Mesenchymal stem cell (in vitro differentiated cells and primary cell): ENCODE results near the gene OTC.

Experiments used
- DNase-seq: peaks from one replicate; pipeline ENCODE4 v3.0.0-alpha.2; 2013
- H2AFZ ChIP-seq: one replicate; pipeline ENCODE4 v1.6.1; 2013; ENCODE audit warnings: low read depth, mild to moderate bottlenecking, control low read depth, inconsistent platforms, low read length, moderate library complexity
- H2AK5ac ChIP-seq: 2 replicates; pipeline ENCODE4 v1.6.1; 2013; ENCODE audit warnings: low read length, moderate library complexity, mild to moderate bottlenecking, inconsistent platforms; ENCODE audit not compliant: severe bottlenecking
- H2BK120ac ChIP-seq: one replicate; pipeline ENCODE4 v1.6.1; 2013; ENCODE audit warnings: low read depth, mild to moderate bottlenecking, inconsistent platforms, low read length, moderate library complexity
- H2BK12ac ChIP-seq, 2 experiments: one replicate each; pipeline ENCODE4 v1.6.1; 2013; ENCODE audit warnings: inconsistent platforms in 2 of 2, low read length in 2 of 2, mild to moderate bottlenecking in 2 of 2, moderate library complexity in 2 of 2, control low read depth in 1 of 2
- H2BK15ac ChIP-seq: one replicate; pipeline ENCODE4 v1.6.1; 2013; ENCODE audit warnings: mild to moderate bottlenecking, low read depth, inconsistent platforms; ENCODE audit not compliant: poor library complexity, severe bottlenecking
- H2BK5ac ChIP-seq: 2 replicates; pipeline ENCODE4 v1.6.1; 2013; ENCODE audit warnings: low read depth, mild to moderate bottlenecking, low read length, control low read depth, inconsistent platforms; ENCODE audit not compliant: poor library complexity, severe bottlenecking
- H3K14ac ChIP-seq, 2 experiments: one replicate each; pipeline ENCODE4 v1.6.1; 2013; ENCODE audit warnings: inconsistent platforms in 2 of 2, low read length in 2 of 2, control low read depth in 1 of 2, mild to moderate bottlenecking in 1 of 2, moderate library complexity in 1 of 2
- H3K18ac ChIP-seq, 2 experiments: one replicate each; pipeline ENCODE4 v1.6.1; 2013; ENCODE audit warnings: inconsistent platforms in 2 of 2, low read length in 2 of 2, control low read depth in 1 of 2, low read depth in 1 of 2, mild to moderate bottlenecking in 1 of 2
- H3K23ac ChIP-seq, 2 experiments: one replicate each; pipeline ENCODE4 v1.6.1; 2013; ENCODE audit warnings: inconsistent platforms in 2 of 2, low read length in 2 of 2, mild to moderate bottlenecking in 2 of 2, moderate library complexity in 2 of 2, control low read depth in 1 of 2
- H3K27ac ChIP-seq: 2 replicates; pipeline ENCODE4 v1.5.1; 2013; ENCODE audit warnings: mild to moderate bottlenecking, moderate library complexity, low read length, control low read depth, inconsistent platforms; ENCODE audit not compliant: poor library complexity, severe bottlenecking
- H3K27me3 ChIP-seq, 2 experiments: 2 replicates each; pipeline versions ENCODE4 v1.6.1 to v1.7.0; 2013; ENCODE audit warnings: low read length in 2 of 2, mild to moderate bottlenecking in 2 of 2, moderate library complexity in 2 of 2, control low read depth in 1 of 2, inconsistent platforms in 1 of 2; ENCODE audit not compliant: control insufficient read depth in 1 of 2, insufficient read depth in 1 of 2
- H3K36me3 ChIP-seq, 2 experiments: 2 replicates each; pipeline versions ENCODE4 v1.6.1 to v1.7.0; 2013; ENCODE audit warnings: low read length in 2 of 2, control low read depth in 1 of 2, inconsistent platforms in 1 of 2, low read depth in 1 of 2, mild to moderate bottlenecking in 1 of 2; ENCODE audit not compliant: insufficient read depth in 2 of 2, control insufficient read depth in 1 of 2
- H3K4ac ChIP-seq, 2 experiments: one replicate each; pipeline ENCODE4 v1.6.1; 2013; ENCODE audit warnings: inconsistent platforms in 2 of 2, low read length in 2 of 2, mild to moderate bottlenecking in 2 of 2, moderate library complexity in 2 of 2, control low read depth in 1 of 2, low read depth in 1 of 2
- H3K4me1 ChIP-seq: 2 replicates; pipeline ENCODE4 v1.6.1; 2013; ENCODE audit warnings: low read depth, low read length, control low read depth; ENCODE audit not compliant: control insufficient read depth, insufficient read depth
- H3K4me2 ChIP-seq: 2 replicates; pipeline ENCODE4 v1.6.1; 2013; ENCODE audit warnings: low read length, mild to moderate bottlenecking, inconsistent platforms; ENCODE audit not compliant: poor library complexity, severe bottlenecking
- H3K4me3 ChIP-seq, 2 experiments: 2 replicates each; pipeline versions ENCODE4 v1.5.1 to v1.7.0; 2013; ENCODE audit warnings: low read length in 2 of 2, mild to moderate bottlenecking in 2 of 2, control low read depth in 1 of 2, low read depth in 1 of 2; ENCODE audit not compliant: insufficient read depth in 1 of 2
- H3K79me1 ChIP-seq: replicated peaks from 2 replicates; pipeline ENCODE4 v1.6.1; 2013; ENCODE audit warnings: mild to moderate bottlenecking, control low read depth, low read length, inconsistent platforms; ENCODE audit not compliant: poor library complexity, severe bottlenecking
- H3K9ac ChIP-seq: 2 replicates; pipeline ENCODE4 v1.7.0; 2013; ENCODE audit warnings: mild to moderate bottlenecking, low read length, moderate library complexity
- H3K9me3 ChIP-seq: 2 replicates; pipeline ENCODE4 v1.7.0; 2013; ENCODE audit warnings: mild to moderate bottlenecking, low read length; ENCODE audit not compliant: control insufficient read depth
- H4K8ac ChIP-seq: one replicate; pipeline ENCODE4 v1.6.1; 2013; ENCODE audit warnings: inconsistent platforms, mild to moderate bottlenecking, low read length, moderate library complexity
- H4K91ac ChIP-seq: one replicate; pipeline ENCODE4 v1.6.1; 2013; ENCODE audit warnings: mild to moderate bottlenecking, low read length, inconsistent platforms
- WGBS: methylation state at CpG from one replicate; pipeline ENCODE4 v1.1.7; 2013; ENCODE audit warnings: mixed read lengths; 5-methylcytosine and 5-hydroxymethylcytosine counted together

The OTC gene

DNA sequence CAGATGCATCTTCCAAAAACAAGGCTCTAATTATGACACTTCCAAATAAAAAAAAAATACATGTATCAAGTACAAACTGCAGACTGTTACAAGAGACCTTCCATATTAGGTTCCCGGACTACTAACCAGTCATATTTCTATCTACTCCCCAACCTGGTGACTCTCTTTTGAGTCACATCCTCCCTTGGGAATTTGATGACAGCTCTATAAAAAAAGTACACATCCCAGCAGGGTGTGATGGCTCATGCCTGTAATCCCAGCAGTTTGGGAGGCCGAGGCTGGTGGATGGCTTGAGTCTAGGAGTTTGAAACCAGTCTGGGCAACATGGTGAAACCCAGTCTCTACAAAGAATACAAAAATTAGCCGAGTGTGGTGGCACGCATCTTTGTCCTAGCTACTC, 40.0 kb upstream of the OTC start:
- Histone ChIP-seq H4K8ac (no peak overlapping the region), H3K18ac (no peak overlapping the region), H3K14ac (no peak overlapping the region), H3K36me3 (peaks cover 0 to 8% of the 10 kb centered on the region in 2 experiments), H3K4me2 (no peak overlapping the region), H3K23ac (no peak overlapping the region), H3K27me3 (peaks cover 0 to 6% of the 10 kb centered on the region in 2 experiments), H2AFZ (no peak overlapping the region), H4K91ac (no peak overlapping the region), H2AK5ac (no peak overlapping the region), H2BK5ac (no peak overlapping the region), H2BK120ac (no peak overlapping the region), H3K27ac (peak overlapping the region; percentile 29), H3K4me1 (peaks cover 2% of the 10 kb centered on the region), H3K4ac (no peak overlapping the region), H2BK12ac (no peak overlapping the region), H2BK15ac (no peak overlapping the region), H3K4me3 (no peak overlapping the region), H3K9ac (no peak overlapping the region), H3K79me1 (no peaks in the 10 kb centered on the region), H3K9me3 (no peaks in the 10 kb centered on the region)
- peak; percentile 71 for DNase-seq
- 60% methylated on average over 3 of the region's 4 CpGs for WGBS

DNA sequence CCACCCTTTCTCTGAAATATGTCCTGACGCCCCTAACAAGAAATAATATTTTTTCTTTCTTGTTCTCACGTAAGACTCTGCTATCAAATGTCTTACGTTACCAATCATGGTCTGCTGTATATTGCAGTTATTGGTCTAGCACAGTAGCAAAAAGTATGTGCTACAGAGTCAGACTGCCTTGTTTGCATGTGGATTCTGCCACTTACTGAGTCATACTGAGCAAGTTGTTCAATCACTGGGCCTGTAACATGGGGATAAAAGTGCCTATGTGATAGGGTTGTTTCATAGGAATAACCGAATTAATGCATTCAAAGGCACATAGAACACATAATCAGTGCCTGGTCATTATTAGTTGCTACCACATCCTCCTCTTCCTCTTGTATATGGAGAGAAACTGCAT, 39.2 kb upstream of the OTC start:
- Histone ChIP-seq H2AFZ (no peak overlapping the region), H4K8ac (no peak overlapping the region), H3K18ac (no peak overlapping the region), H3K79me1 (no peaks in the 10 kb centered on the region), H3K14ac (no peak overlapping the region), H3K9ac (no peak overlapping the region), H2BK120ac (no peak overlapping the region), H2BK15ac (no peak overlapping the region), H3K4ac (no peak overlapping the region), H3K27me3 (peaks cover 0 to 6% of the 10 kb centered on the region in 2 experiments), H2BK5ac (no peak overlapping the region), H4K91ac (no peak overlapping the region), H3K36me3 (peaks cover 0 to 8% of the 10 kb centered on the region in 2 experiments), H2AK5ac (no peak overlapping the region), H3K4me1 (peaks cover 2% of the 10 kb centered on the region), H3K27ac (peak overlapping the region; percentile 26), H3K4me2 (no peak overlapping the region), H2BK12ac (no peak overlapping the region), H3K9me3 (no peaks in the 10 kb centered on the region), H3K4me3 (no peak overlapping the region), H3K23ac (no peak overlapping the region)
- peak; percentile 12 for DNase-seq
- WGBS, result 92% methylated on average over 2 of the region's 4 CpGs

DNA sequence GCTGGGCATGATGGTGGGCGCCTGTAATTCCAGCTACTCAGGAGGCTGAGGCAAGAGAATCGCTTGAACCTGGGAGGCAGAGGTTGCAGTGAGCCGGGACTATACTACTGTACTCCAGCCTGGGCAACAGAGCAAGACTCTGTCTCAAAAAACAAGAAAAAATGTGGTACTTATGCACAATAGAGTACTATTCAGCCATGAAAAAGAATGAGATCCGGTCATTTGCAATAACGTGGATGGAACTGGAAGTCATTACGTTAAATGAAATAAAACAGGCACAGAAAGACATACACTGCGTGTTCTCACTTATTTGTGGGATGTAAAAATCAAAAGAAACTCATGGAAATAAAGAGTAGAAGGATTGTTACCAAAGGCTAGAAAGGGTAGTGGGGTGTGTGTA, 37.2 kb upstream of the OTC start:
- no peak for DNase-seq
- over 99% methylated on average over 6 of the region's 7 CpGs for WGBS
- no peak overlapping the region for H3K9ac ChIP-seq

DNA sequence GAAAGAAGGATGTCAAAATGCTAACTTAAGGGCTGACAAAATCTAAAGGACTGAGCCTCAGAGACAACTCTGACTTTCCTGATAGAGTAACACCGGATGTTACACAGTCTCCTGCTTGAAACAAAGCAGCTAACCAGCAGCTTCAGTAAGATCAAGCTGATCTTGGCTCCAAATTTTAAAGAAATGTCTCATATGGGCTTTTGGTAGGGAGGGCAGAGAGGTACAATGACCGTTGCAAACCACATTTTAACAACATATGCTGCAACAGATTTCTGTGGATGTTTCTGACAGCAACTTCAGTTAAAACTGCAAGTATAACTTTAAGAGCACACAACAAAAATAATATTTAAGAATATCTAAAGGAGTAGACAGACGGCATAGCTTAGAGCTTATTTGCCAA, 34.2 kb upstream of the OTC start:
- H3K18ac ChIP-seq, result no peak overlapping the region
- no peak overlapping the region for H3K4ac ChIP-seq
- no peak overlapping the region for H2BK5ac ChIP-seq
- no peak overlapping the region for H2BK120ac ChIP-seq
- H4K91ac ChIP-seq, result no peak overlapping the region
- H4K8ac ChIP-seq, result no peak overlapping the region
- H3K9me3 ChIP-seq, result no peaks in the 10 kb centered on the region
- no peak overlapping the region for H2AK5ac ChIP-seq
- no peaks in the 10 kb centered on the region for H3K4me1 ChIP-seq
- H3K4me2 ChIP-seq, result no peak overlapping the region
- no CpG with 5 or more reads among the region's 3 CpGs for WGBS
- no peak overlapping the region for H2BK12ac ChIP-seq
- H3K23ac ChIP-seq, result no peak overlapping the region
- H3K27me3 ChIP-seq, result no peaks in the 10 kb centered on the region
- H3K9ac ChIP-seq, result no peak overlapping the region
- no peak overlapping the region for H3K27ac ChIP-seq
- peaks cover 2% of the 10 kb centered on the region for H3K79me1 ChIP-seq
- H3K14ac ChIP-seq, result no peak overlapping the region
- no peak overlapping the region for H2AFZ ChIP-seq
- no peak overlapping the region for H2BK15ac ChIP-seq
- no peak overlapping the region for H3K4me3 ChIP-seq
- DNase-seq, result no peak
- peaks cover 0 to 5% of the 10 kb centered on the region in 2 experiments for H3K36me3 ChIP-seq

More for the DNA sequence above, 37.2 kb upstream of the OTC start:
- Histone ChIP-seq H3K14ac (no peak overlapping the region), H3K9me3 (no peaks in the 10 kb centered on the region), H3K27me3 (peaks cover 0 to 6% of the 10 kb centered on the region in 2 experiments), H2BK120ac (no peak overlapping the region), H3K23ac (no peak overlapping the region), H3K4me2 (no peak overlapping the region), H2AFZ (no peak overlapping the region), H3K4me1 (peaks cover 2% of the 10 kb centered on the region), H3K4ac (no peak overlapping the region), H3K18ac (no peak overlapping the region), H2BK5ac (no peak overlapping the region), H3K4me3 (no peak overlapping the region), H3K36me3 (peaks cover 0 to 5% of the 10 kb centered on the region in 2 experiments), H2BK12ac (no peak overlapping the region), H4K91ac (no peak overlapping the region), H3K27ac (no peak overlapping the region), H2AK5ac (no peak overlapping the region), H3K79me1 (no peaks in the 10 kb centered on the region), H2BK15ac (no peak overlapping the region), H4K8ac (no peak overlapping the region)
